CD4-positive, alpha-beta T cell (primary cell): Measurements from ENCODE around the gene TMEM132C. TPM values are rescaled to one million over a fixed set of nuclear protein-coding genes. Genes with fewer than 3 reads are reported as not detected.

Experiments
- ATAC-seq: fragments of 200-7000 bp; cut with Tn5 transposase; one replicate; pipeline ENCODE4 v1.10.0; 2022; ENCODE audit warnings: mild to moderate bottlenecking; ENCODE audit not compliant: poor library complexity
- CTCF ChIA-PET: fragments of 350-600 bp; sonication (Branson Sonifier 250); formaldehyde crosslinking; loops from one replicate; lab custom pipeline; 2021; ENCODE audit warnings: antibody characterized with exemption, inconsistent platforms; lab: Charles Lee
- POLR2A ChIA-PET: fragments of 350-600 bp; sonication (Branson Sonifier 250); formaldehyde crosslinking; loops from one replicate; lab custom pipeline; 2021; ENCODE audit warnings: antibody characterized with exemption, inconsistent platforms; lab: Charles Lee
- DNase-seq, 14 experiments: peaks; one replicate each; pipeline ENCODE4 v3.0.0-alpha.2; 2013 to 2020; ENCODE audit warnings: mixed read lengths in 2 of 14
- H3K27ac ChIP-seq, 2 donors: one replicate each; pipeline versions ENCODE4 v1.5.1 to v1.7.0; 2013; ENCODE audit warnings: low read length in 2 of 2, low read depth in 1 of 2, mild to moderate bottlenecking in 1 of 2
- H3K27me3 ChIP-seq, 2 experiments: 1 replicate in 1 of 2; 2 replicates in 1 of 2; pipeline versions ENCODE4 v1.6.1 to v1.7.0; 2013; ENCODE audit warnings: low read length in 2 of 2, control low read depth in 1 of 2, mild to moderate bottlenecking in 1 of 2, moderate library complexity in 1 of 2; ENCODE audit not compliant: insufficient read depth in 2 of 2, control insufficient read depth in 1 of 2
- H3K36me3 ChIP-seq: one replicate; pipeline ENCODE4 v1.6.1; 2013; ENCODE audit warnings: low read length, control low read depth; ENCODE audit not compliant: insufficient read depth
- H3K4me1 ChIP-seq: one replicate; pipeline ENCODE4 v1.6.1; 2013; ENCODE audit warnings: low read length, control low read depth; ENCODE audit not compliant: insufficient read depth
- H3K4me3 ChIP-seq: one replicate; pipeline ENCODE4 v1.5.1; 2013; ENCODE audit warnings: mild to moderate bottlenecking, low read length, moderate library complexity
- H3K9me3 ChIP-seq, 2 experiments: 1 replicate in 1 of 2; 2 replicates in 1 of 2; pipeline versions ENCODE4 v1.6.1 to v1.7.0; 2013; ENCODE audit warnings: low read length in 2 of 2, mild to moderate bottlenecking in 2 of 2, control low read depth in 1 of 2, moderate library complexity in 1 of 2; ENCODE audit not compliant: control insufficient read depth in 1 of 2, insufficient read depth in 1 of 2
- H3K27ac Mint-ChIP-seq: one replicate; pipeline ENCODE4 v1.8.0; 2020; ENCODE audit warnings: mixed read lengths
- H3K27me3 Mint-ChIP-seq: one replicate; pipeline ENCODE4 v1.8.0; 2021; ENCODE audit warnings: mixed read lengths
- H3K36me3 Mint-ChIP-seq: one replicate; pipeline ENCODE4 v1.8.0; 2021; ENCODE audit warnings: low read depth, mixed read lengths
- H3K4me1 Mint-ChIP-seq: one replicate; pipeline ENCODE4 v1.8.0; 2021; ENCODE audit warnings: low read depth, mixed read lengths
- H3K4me3 Mint-ChIP-seq: one replicate; pipeline ENCODE4 v1.8.0; 2020; ENCODE audit warnings: mild to moderate bottlenecking, mixed read lengths
- H3K9me3 Mint-ChIP-seq: one replicate; pipeline ENCODE4 v1.8.0; 2020; ENCODE audit warnings: mixed read lengths
- intact Hi-C, 2 experiments: fragments of 100-400 bp; cut with DNase I in 1 of 2; cut with micrococcal nuclease in 1 of 2; formaldehyde crosslinking; loops; one replicate each; pipeline versions ENCODE4 v1.15.1 to v1.9.0; 2023 to 2025; cut with DNase I, micrococcal nuclease
- total RNA-seq, 174 experiments: library from RNA in 2 of 174; stranded (reverse) in 2 of 174; gene quantifications; one replicate each; pipeline ENCODE4 v1.2.3 and lab custom pipeline; 2021 to 2026
- TF ChIP-seq, protein P1 (sequence below): fragments of 200-600 bp; IDR thresholded peaks from one replicate; pipeline ENCODE4 v1.8.0; 2022; ENCODE audit warnings: antibody characterized with exemption, mild to moderate bottlenecking

Gene TMEM132C
- total RNA-seq, 2 experiments from 2014 or later, result not detected

DNA sequence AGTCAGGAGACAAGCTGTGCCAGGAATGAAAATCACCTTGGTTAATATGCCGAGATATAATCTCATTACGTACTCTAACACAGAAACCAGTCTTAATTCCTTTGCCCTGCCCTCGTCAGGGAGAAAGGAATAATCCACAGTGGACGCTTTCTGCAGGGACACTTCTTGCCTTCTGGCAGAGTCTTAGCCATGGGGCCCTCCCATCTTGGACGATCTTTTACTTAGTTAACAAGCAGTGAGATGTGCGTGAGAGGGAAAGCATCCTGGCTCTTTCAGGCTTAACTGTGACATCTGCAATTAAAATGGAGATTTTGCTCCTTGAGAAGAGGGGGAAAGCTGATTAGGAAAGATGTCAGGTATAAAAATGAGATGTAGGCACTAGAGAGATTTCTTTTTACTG is 246.4 kb downstream of the TMEM132C start:
- peaks cover 0 to 38% of the 10 kb centered on the region in 2 experiments for H3K9me3 ChIP-seq
- Mint-ChIP-seq H3K4me1 (no peaks in the 10 kb centered on the region), H3K27ac (no peak overlapping the region), H3K36me3 (no peaks in the 10 kb centered on the region), H3K4me3 (no peak overlapping the region), H3K27me3 (no peaks in the 10 kb centered on the region), H3K9me3 (peaks cover 11% of the 10 kb centered on the region)
- no peak overlapping the region for H3K4me3 ChIP-seq
- intact Hi-C loops, result no loop called here
- no peak overlapping the region for H3K27ac ChIP-seq
- H3K4me1 ChIP-seq, result no peaks in the 10 kb centered on the region
- ATAC-seq (no peak), DNase-seq (no peak)
- no peaks in the 10 kb centered on the region for H3K27me3 ChIP-seq
- H3K36me3 ChIP-seq, result no peaks in the 10 kb centered on the region
- POLR2A ChIA-PET, result no interaction called here
- CTCF ChIA-PET, result no interaction called here
- TF ChIP-seq, protein P1, sequence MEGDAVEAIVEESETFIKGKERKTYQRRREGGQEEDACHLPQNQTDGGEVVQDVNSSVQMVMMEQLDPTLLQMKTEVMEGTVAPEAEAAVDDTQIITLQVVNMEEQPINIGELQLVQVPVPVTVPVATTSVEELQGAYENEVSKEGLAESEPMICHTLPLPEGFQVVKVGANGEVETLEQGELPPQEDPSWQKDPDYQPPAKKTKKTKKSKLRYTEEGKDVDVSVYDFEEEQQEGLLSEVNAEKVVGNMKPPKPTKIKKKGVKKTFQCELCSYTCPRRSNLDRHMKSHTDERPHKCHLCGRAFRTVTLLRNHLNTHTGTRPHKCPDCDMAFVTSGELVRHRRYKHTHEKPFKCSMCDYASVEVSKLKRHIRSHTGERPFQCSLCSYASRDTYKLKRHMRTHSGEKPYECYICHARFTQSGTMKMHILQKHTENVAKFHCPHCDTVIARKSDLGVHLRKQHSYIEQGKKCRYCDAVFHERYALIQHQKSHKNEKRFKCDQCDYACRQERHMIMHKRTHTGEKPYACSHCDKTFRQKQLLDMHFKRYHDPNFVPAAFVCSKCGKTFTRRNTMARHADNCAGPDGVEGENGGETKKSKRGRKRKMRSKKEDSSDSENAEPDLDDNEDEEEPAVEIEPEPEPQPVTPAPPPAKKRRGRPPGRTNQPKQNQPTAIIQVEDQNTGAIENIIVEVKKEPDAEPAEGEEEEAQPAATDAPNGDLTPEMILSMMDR, result no peak

DNA sequence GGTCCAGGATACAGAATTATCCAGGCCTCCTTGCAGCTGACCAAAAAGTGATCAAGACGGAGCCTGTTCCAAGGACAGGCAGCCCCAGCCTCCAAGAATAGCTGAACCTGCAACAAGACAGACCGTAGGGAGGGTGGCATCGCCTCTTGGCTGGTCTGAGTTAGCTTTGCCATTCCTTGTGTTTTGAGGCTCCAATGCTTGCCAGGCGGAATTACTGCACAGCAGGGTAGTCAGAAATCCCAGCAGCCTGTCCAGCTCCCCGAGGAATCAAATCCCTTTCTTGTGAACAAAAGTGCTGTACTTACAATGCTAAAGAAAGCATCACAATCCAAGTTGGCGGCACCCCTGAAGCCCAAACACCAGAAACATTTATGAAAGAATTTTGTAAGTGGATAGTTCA is 246.9 kb downstream of the TMEM132C start:
- no peaks in the 10 kb centered on the region for H3K27me3 Mint-ChIP-seq
- TF ChIP-seq, protein P1, result no peak
- ChIA-PET POLR2A (no interaction called here), CTCF (no interaction called here)
- Histone ChIP-seq H3K4me3 (no peak overlapping the region), H3K27me3 (no peaks in the 10 kb centered on the region), H3K27ac (no peak overlapping the region), H3K9me3 (peaks cover 0 to 33% of the 10 kb centered on the region in 2 experiments), H3K36me3 (no peaks in the 10 kb centered on the region), H3K4me1 (no peaks in the 10 kb centered on the region)
- H3K27ac Mint-ChIP-seq, result no peak overlapping the region
- no peaks in the 10 kb centered on the region for H3K4me1 Mint-ChIP-seq
- H3K36me3 Mint-ChIP-seq, result no peaks in the 10 kb centered on the region
- H3K4me3 Mint-ChIP-seq, result no peak overlapping the region
- DNase-seq (no peak), ATAC-seq (no peak)
- H3K9me3 Mint-ChIP-seq, result peaks cover 11% of the 10 kb centered on the region
- intact Hi-C loops, result no loop called here

DNA sequence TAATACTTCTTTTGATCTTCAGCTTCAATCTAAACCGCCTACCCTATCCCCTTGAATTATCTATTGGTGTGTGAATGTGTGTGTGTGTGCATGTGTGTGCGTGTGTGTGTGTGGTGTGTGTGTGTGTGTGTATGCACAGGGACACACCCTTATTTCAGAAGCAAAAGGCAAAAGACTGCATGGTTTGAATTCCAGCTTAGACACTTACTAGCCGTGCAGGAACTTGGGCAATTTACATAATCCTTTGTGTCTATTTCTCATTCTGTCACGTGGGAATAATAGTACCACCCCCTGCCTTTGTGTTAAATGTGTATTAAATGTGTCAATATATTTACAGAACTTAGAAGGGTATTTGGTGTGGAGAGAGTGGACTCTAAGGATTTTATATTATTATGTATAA is 251.7 kb downstream of the TMEM132C start:
- H3K36me3 ChIP-seq, result no peaks in the 10 kb centered on the region
- Mint-ChIP-seq H3K27ac (no peak overlapping the region), H3K27me3 (peaks cover 6% of the 10 kb centered on the region), H3K9me3 (peaks cover 5% of the 10 kb centered on the region), H3K4me1 (no peaks in the 10 kb centered on the region), H3K36me3 (no peaks in the 10 kb centered on the region), H3K4me3 (no peak overlapping the region)
- no peak overlapping the region for H3K27ac ChIP-seq
- ChIA-PET CTCF (no interaction called here), POLR2A (no interaction called here)
- TF ChIP-seq, protein P1, result no peak
- ATAC-seq (no peak), DNase-seq (no peak)
- H3K4me3 ChIP-seq, result no peak overlapping the region
- H3K27me3 ChIP-seq, result no peaks in the 10 kb centered on the region
- no peaks in the 10 kb centered on the region for H3K4me1 ChIP-seq
- H3K9me3 ChIP-seq, result peaks cover 0 to 14% of the 10 kb centered on the region in 2 experiments
- intact Hi-C loops, result no loop called here
